Right atrium auricular region (tissue), 2 donors: Measurements from ENCODE around the gene OSBPL5. TPM values are rescaled to one million over a fixed set of nuclear protein-coding genes. Genes with fewer than 3 reads are reported as not detected.

ENCODE experiments used
- DNase-seq: peaks from one replicate; pipeline ENCODE4 v3.0.0-alpha.2; 2019; ENCODE audit warnings: low spot score
- H3K27ac ChIP-seq, 2 donors: fragments of 200-600 bp; sonication (generic); 1 replicate in 1 of 2; 2 replicates in 1 of 2; pipeline ENCODE4 v1.5.1; 2016 to 2019
- H3K27me3 ChIP-seq, 2 donors: fragments of 200-600 bp; sonication (generic); one replicate each; pipeline versions ENCODE4 v1.5.1 to v1.6.0; 2017 to 2019
- H3K36me3 ChIP-seq: fragments of 200-600 bp; sonication (generic); one replicate; pipeline ENCODE4 v1.5.1; 2016
- H3K4me1 ChIP-seq, 2 donors: fragments of 200-600 bp; sonication (generic); one replicate each; pipeline versions ENCODE4 v1.5.1 to v1.6.0; 2017 to 2019
- H3K4me3 ChIP-seq, 2 donors: fragments of 200-600 bp; sonication (generic); 1 replicate in 1 of 2; 2 replicates in 1 of 2; pipeline ENCODE4 v1.5.1; 2017 to 2019; ENCODE audit warnings: mild to moderate bottlenecking in 1 of 2, moderate library complexity in 1 of 2
- H3K9me3 ChIP-seq, 2 donors: fragments of 200-600 bp; sonication (generic); one replicate each; pipeline ENCODE4 v1.5.1; 2019
- total RNA-seq, 2 donors: library from RNA; depleted of rRNA; stranded (reverse); fragments of >200 nt; gene quantifications; one replicate each; pipeline ENCODE4 v1.1.0, GENCODE V29; 2016
- TF ChIP-seq, protein P1 (sequence below), 2 donors: fragments of 200-600 bp; sonication (generic); IDR thresholded peaks; one replicate each; pipeline ENCODE4 v1.5.1; 2019; ENCODE audit warnings: antibody characterized with exemption in 2 of 2

The OSBPL5 gene
- total RNA-seq, 2 donors from 2014 or later: 11.1 to 17.8 TPM

DNA sequence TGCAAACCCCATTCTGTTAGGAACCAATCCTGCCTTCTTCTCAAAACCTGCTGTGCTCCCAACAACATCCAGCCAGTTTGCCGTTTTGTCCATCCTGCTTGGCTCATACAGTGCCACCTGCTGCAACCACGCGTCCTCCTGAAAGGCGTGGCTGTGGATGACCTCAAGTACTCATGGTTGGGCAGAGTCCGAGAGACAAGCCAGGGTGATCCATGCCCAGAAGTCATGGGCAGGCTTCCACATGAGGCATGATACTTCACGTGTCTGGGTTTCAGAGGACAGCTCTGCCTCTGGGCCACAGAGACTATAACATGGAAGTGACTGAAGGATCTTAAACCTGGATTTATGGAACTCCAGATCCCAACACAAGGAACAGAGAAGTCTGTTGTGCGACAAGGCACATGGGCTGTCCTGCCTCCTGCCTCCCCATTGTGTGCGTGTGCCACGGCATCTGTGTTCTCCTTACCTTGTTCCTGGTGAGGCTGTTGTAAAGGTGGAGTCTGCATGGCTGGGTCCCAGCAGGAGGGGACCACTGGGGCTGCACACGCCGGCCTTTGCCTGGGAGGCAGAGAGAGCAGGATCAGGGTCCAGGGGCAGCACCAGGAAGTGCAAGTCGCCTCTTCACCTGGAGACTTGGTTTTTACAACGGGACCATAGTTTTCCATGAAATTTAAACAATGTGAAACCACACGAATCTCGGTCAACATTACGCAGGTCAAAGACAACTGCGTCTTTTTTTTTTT lies 123.2 kb downstream of the OSBPL5 start:
- DNase-seq: no peak

DNA sequence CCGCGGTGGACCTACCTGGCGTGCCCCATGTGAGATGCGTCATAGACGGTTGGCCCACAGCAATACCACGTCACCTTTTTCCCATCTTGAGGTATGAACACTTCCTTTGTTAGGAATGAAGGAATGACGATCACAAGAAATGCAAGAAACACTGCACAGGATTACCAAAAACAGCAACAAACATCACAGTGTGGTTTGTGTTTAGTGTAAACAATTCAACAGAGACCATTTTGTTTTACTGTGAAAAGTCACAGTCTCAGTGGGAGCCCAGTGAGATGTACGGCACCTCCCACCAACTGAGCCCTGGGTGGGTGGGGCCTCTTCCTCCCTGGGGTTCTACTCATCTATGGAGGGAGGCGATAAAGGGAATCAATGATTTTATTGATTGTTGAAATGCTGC lies 124.2 kb downstream of the OSBPL5 start:
- Histone ChIP-seq H3K27ac (no peak overlapping the region), H3K4me1 (peaks cover 0 to 40% of the 10 kb centered on the region in 2 donors), H3K36me3 (peaks cover 42% of the 10 kb centered on the region), H3K9me3 (no peaks in the 10 kb centered on the region), H3K4me3 (no peak overlapping the region), H3K27me3 (no peaks in the 10 kb centered on the region)
- DNase-seq: no peak
- TF ChIP-seq, protein P1, sequence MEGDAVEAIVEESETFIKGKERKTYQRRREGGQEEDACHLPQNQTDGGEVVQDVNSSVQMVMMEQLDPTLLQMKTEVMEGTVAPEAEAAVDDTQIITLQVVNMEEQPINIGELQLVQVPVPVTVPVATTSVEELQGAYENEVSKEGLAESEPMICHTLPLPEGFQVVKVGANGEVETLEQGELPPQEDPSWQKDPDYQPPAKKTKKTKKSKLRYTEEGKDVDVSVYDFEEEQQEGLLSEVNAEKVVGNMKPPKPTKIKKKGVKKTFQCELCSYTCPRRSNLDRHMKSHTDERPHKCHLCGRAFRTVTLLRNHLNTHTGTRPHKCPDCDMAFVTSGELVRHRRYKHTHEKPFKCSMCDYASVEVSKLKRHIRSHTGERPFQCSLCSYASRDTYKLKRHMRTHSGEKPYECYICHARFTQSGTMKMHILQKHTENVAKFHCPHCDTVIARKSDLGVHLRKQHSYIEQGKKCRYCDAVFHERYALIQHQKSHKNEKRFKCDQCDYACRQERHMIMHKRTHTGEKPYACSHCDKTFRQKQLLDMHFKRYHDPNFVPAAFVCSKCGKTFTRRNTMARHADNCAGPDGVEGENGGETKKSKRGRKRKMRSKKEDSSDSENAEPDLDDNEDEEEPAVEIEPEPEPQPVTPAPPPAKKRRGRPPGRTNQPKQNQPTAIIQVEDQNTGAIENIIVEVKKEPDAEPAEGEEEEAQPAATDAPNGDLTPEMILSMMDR (IDR thresholded peaks at IDR 0.05): no peak

More for the DNA sequence above, 123.2 kb downstream of the OSBPL5 start:
- H3K9me3 ChIP-seq: no peaks in the 10 kb centered on the region
- peaks cover 36% of the 10 kb centered on the region for H3K36me3 ChIP-seq
- H3K27ac ChIP-seq: peak overlapping the region; percentile 48 to 64
- no peaks in the 10 kb centered on the region for H3K27me3 ChIP-seq
- H3K4me1 ChIP-seq: peaks cover 0 to 38% of the 10 kb centered on the region in 2 donors
- no peak overlapping the region for H3K4me3 ChIP-seq
- TF ChIP-seq, protein P1 (IDR thresholded peaks at IDR 0.05): no peak

DNA sequence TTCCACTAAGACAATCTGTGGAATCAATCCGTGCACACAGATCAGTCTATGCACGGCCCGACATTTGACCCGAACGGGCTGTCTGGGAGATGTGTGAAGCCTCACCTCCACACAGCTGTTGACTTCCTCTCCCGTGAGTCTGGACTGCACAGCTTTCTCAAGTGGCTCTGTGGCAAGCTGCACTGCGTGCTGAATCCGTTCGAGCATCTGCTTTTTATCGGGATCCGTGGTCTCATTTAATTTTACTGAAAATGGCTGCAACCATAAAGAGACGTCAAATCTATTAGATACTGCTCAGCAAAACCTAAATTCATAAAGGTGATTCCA lies 127.2 kb downstream of the OSBPL5 start:
- Histone ChIP-seq H3K4me1 (peaks cover 0 to 27% of the 10 kb centered on the region in 2 donors), H3K36me3 (peaks cover 59% of the 10 kb centered on the region), H3K9me3 (no peaks in the 10 kb centered on the region), H3K4me3 (no peak overlapping the region), H3K27me3 (no peaks in the 10 kb centered on the region), H3K27ac (no peak overlapping the region)
- TF ChIP-seq, protein P1 (IDR thresholded peaks at IDR 0.05): no peak
- no peak for DNase-seq

Other genes with a start within 250 kb of the OSBPL5 start
- gene PHLDA2, start 235.9 kb downstream of the OSBPL5 start, total RNA-seq: 1 to 10 TPM; 1.8 to 2.6 TPM
- gene NAP1L4, start 173.0 kb downstream of the OSBPL5 start, total RNA-seq: 100 to 1,000 TPM in 1 of 2 donors, 10 to 100 TPM in 1; 79.2 to 128 TPM
- gene CARS1, start 107.9 kb downstream of the OSBPL5 start, total RNA-seq: 10 to 100 TPM; 12.2 to 15.3 TPM
- not detected for gene MRGPRG, start 53.5 kb upstream of the OSBPL5 start, total RNA-seq
- not detected for gene MRGPRE, start 67.1 kb upstream of the OSBPL5 start, total RNA-seq
- gene ZNF195, start 213.8 kb upstream of the OSBPL5 start, total RNA-seq: 1 to 10 TPM; 7.8 to 9.6 TPM